ENCODE data around the gene GPR45.
"Not testable (repeated sequence)": the region's sequence is repeated elsewhere in the genome, so short reads cannot be mapped to it uniquely, and the experiment has no call there.

The GPR45 gene

GRCh38 chr2:105249181-105249580 lies 7.6 kb downstream of the GPR45 start:
- no peak for DNase-seq (ENCODE audit: low read depth)
- H3K4me3 ChIP-seq (ENCODE audit: low read depth, low read length), result no peak overlapping the region
- TF ChIP-seq CTCF (IDR thresholded peaks at IDR 0.05; ENCODE audit: low read depth, low read length) (no peak), MAX (IDR thresholded peaks at IDR 0.05; ENCODE audit: low read depth, low read length) (no peak), MYC (IDR thresholded peaks at IDR 0.05; ENCODE audit: low read depth, low read length) (no peak), POLR2A (IDR thresholded peaks at IDR 0.05; ENCODE audit: extremely low read depth, insufficient read length) (no peak)

- no peak overlapping the region for H3K4me3 ChIP-seq (ENCODE audit: low read depth, low read length)
- DNase-seq (ENCODE audit: low read depth), result no peak
- TF ChIP-seq MAX (IDR thresholded peaks at IDR 0.05; ENCODE audit: low read depth, low read length), result no peak
- no peak for TF ChIP-seq POLR2A (IDR thresholded peaks at IDR 0.05; ENCODE audit: extremely low read depth, insufficient read length)
- TF ChIP-seq MYC (IDR thresholded peaks at IDR 0.05; ENCODE audit: low read depth, low read length), result no peak
Measured at GRCh38 chr2:105249891-105250290, 8.3 kb downstream of the GPR45 start.

GRCh38 chr2:105251016-105251648 lies 9.6 kb downstream of the GPR45 start:
- H3K4me3 ChIP-seq (ENCODE audit: low read depth, low read length); DNase-seq (ENCODE audit: low read depth): not testable (repeated sequence)

- TF ChIP-seq MAX (IDR thresholded peaks at IDR 0.05; ENCODE audit: low read depth, low read length), result no peak
- no peak for TF ChIP-seq POLR2A (IDR thresholded peaks at IDR 0.05; ENCODE audit: extremely low read depth, insufficient read length)
- TF ChIP-seq CTCF (IDR thresholded peaks at IDR 0.05; ENCODE audit: low read depth, low read length), result no peak
- no peak for TF ChIP-seq MYC (IDR thresholded peaks at IDR 0.05; ENCODE audit: low read depth, low read length)
- DNase-seq (ENCODE audit: low read depth), result no peak
Measured at GRCh38 chr2:105252271-105252670, 10.7 kb downstream of the GPR45 start.

GRCh38 chr2:105254531-105255210 lies 13.1 kb downstream of the GPR45 start:
- TF ChIP-seq POLR2A (IDR thresholded peaks at IDR 0.05; ENCODE audit: extremely low read depth, insufficient read length), result no peak
- no peak for DNase-seq (ENCODE audit: low read depth)
- no peak overlapping the region for H3K4me3 ChIP-seq (ENCODE audit: low read depth, low read length)

More at GRCh38 chr2:105252271-105252670, 10.7 kb downstream of the GPR45 start:
- H3K4me3 ChIP-seq (ENCODE audit: low read depth, low read length), result no peak overlapping the region

- no peak for DNase-seq (ENCODE audit: low read depth)
- TF ChIP-seq MYC (IDR thresholded peaks at IDR 0.05; ENCODE audit: low read depth, low read length) (no peak), POLR2A (IDR thresholded peaks at IDR 0.05; ENCODE audit: extremely low read depth, insufficient read length) (no peak), CTCF (IDR thresholded peaks at IDR 0.05; ENCODE audit: low read depth, low read length) (no peak), MAX (IDR thresholded peaks at IDR 0.05; ENCODE audit: low read depth, low read length) (no peak)
- no peak overlapping the region for H3K4me3 ChIP-seq (ENCODE audit: low read depth, low read length)
Measured at GRCh38 chr2:105255979-105256378, 14.4 kb downstream of the GPR45 start.

GRCh38 chr2:105256431-105257047 lies 15.0 kb downstream of the GPR45 start:
- TF ChIP-seq MYC (IDR thresholded peaks at IDR 0.05; ENCODE audit: low read depth, low read length) (no peak), MAX (IDR thresholded peaks at IDR 0.05; ENCODE audit: low read depth, low read length) (no peak), POLR2A (IDR thresholded peaks at IDR 0.05; ENCODE audit: extremely low read depth, insufficient read length) (no peak), CTCF (IDR thresholded peaks at IDR 0.05; ENCODE audit: low read depth, low read length) (no peak)
- no peak for DNase-seq (ENCODE audit: low read depth)
- no peak overlapping the region for H3K4me3 ChIP-seq (ENCODE audit: low read depth, low read length)
